A673 (cell line): ENCODE measurements around the gene PJA1. TPM values are rescaled to one million over a fixed set of nuclear protein-coding genes. Genes with fewer than 3 reads are reported as not detected.

Experiments used
- BruUV-seq: library from RNA; stranded (reverse); fragments of 400-500 nt; replicated peaks from 2 replicates; lab custom pipeline; 2021; lab: Mats Ljungman, UMichigan
- CTCF ChIA-PET: fragments of 300-600 bp; sonication (Branson Sonifier 250); formaldehyde crosslinking; loops from one replicate; lab custom pipeline; 2022; ENCODE audit warnings: antibody characterized with exemption; lab: Charles Lee
- POLR2A ChIA-PET: fragments of 300-600 bp; sonication (Branson Sonifier 250); formaldehyde crosslinking; loops from one replicate; lab custom pipeline; 2022; ENCODE audit warnings: antibody characterized with exemption; ENCODE audit not compliant: low non-redundant PET; lab: Charles Lee
- DNase-seq: peaks from one replicate; pipeline ENCODE4 v3.0.0-alpha.2; 2015; ENCODE audit warnings: low spot score
- H3K27ac ChIP-seq: fragments of 200-600 bp; sonication (generic); 2 replicates; pipeline ENCODE4 v1.5.1; 2016; ENCODE audit warnings: mixed run types, low read depth, mild to moderate bottlenecking, mixed read lengths, antibody characterized with exemption, low read length; ENCODE audit not compliant: poor library complexity, severe bottlenecking
- H3K27me3 ChIP-seq: fragments of 200-600 bp; sonication (generic); replicated peaks from 2 replicates; pipeline ENCODE4 v1.6.1; 2017; ENCODE audit warnings: mixed run types, low read depth, mild to moderate bottlenecking, mixed read lengths, antibody characterized with exemption, low read length; ENCODE audit not compliant: insufficient read depth, poor library complexity
- H3K36me3 ChIP-seq: fragments of 200-600 bp; sonication (generic); 2 replicates; pipeline ENCODE4 v1.6.1; 2016; ENCODE audit warnings: mixed run types, mild to moderate bottlenecking, mixed read lengths, antibody characterized with exemption, low read length; ENCODE audit not compliant: insufficient read depth, poor library complexity, severe bottlenecking
- H3K4me1 ChIP-seq: fragments of 200-600 bp; sonication (generic); 2 replicates; pipeline ENCODE4 v1.6.1; 2017; ENCODE audit warnings: mixed run types, mild to moderate bottlenecking, mixed read lengths, antibody characterized with exemption, low read length; ENCODE audit not compliant: insufficient read depth, poor library complexity, severe bottlenecking
- H3K4me3 ChIP-seq: fragments of 200-600 bp; sonication (generic); 2 replicates; pipeline ENCODE4 v1.5.1; 2016; ENCODE audit warnings: low read depth, mixed run types, mild to moderate bottlenecking, mixed read lengths, low read length; ENCODE audit not compliant: poor library complexity, severe bottlenecking
- H3K9me3 ChIP-seq: fragments of 200-600 bp; sonication (generic); 2 replicates; pipeline ENCODE4 v1.6.1; 2016; ENCODE audit warnings: mixed run types, low read depth, mild to moderate bottlenecking, mixed read lengths, antibody characterized with exemption, low read length; ENCODE audit not compliant: poor library complexity, severe bottlenecking
- EZH2 ChIP-seq: fragments of 200-600 bp; sonication (generic); IDR thresholded peaks from 2 replicates; pipeline ENCODE4 v1.6.1; 2017; ENCODE audit warnings: borderline replicate concordance, low read depth, mild to moderate bottlenecking, mixed read lengths, antibody characterized with exemption, low read length; ENCODE audit not compliant: poor library complexity, severe bottlenecking
- intact Hi-C: fragments of 100-400 bp; cut with micrococcal nuclease; formaldehyde crosslinking; loops from one replicate; pipeline ENCODE4 v1.10.0; 2022; ENCODE audit not compliant: unreplicated experiment
- total RNA-seq: library from RNA; stranded (reverse); gene quantifications from 2 replicates; pipeline ENCODE4 v1.2.3, GENCODE V29; 2021
- TF ChIP-seq, protein P1 (sequence below): fragments of 300-800, 200-600 bp; sonication (generic); conservative IDR thresholded peaks from 2 replicates; pipeline ENCODE4 v1.5.1; 2017; ENCODE audit warnings: low read depth, mild to moderate bottlenecking, antibody characterized with exemption, low read length, moderate library complexity, mixed read lengths

The PJA1 gene
- total RNA-seq, 1 experiment from 2014 or later = 36.0 TPM

GRCh38 chrX:69152417-69152841, 12.8 kb downstream of the PJA1 start:
- POLR2A ChIA-PET = no interaction called here
- Histone ChIP-seq H3K27me3 (no peaks in the 10 kb centered on the region), H3K9me3 (no peaks in the 10 kb centered on the region), H3K4me1 (no peaks in the 10 kb centered on the region), H3K27ac (no peak overlapping the region), H3K4me3 (no peak overlapping the region), H3K36me3 (no peaks in the 10 kb centered on the region)
- peak; percentile 75 for DNase-seq
- CTCF ChIA-PET = no interaction called here
- TF ChIP-seq, protein P1, sequence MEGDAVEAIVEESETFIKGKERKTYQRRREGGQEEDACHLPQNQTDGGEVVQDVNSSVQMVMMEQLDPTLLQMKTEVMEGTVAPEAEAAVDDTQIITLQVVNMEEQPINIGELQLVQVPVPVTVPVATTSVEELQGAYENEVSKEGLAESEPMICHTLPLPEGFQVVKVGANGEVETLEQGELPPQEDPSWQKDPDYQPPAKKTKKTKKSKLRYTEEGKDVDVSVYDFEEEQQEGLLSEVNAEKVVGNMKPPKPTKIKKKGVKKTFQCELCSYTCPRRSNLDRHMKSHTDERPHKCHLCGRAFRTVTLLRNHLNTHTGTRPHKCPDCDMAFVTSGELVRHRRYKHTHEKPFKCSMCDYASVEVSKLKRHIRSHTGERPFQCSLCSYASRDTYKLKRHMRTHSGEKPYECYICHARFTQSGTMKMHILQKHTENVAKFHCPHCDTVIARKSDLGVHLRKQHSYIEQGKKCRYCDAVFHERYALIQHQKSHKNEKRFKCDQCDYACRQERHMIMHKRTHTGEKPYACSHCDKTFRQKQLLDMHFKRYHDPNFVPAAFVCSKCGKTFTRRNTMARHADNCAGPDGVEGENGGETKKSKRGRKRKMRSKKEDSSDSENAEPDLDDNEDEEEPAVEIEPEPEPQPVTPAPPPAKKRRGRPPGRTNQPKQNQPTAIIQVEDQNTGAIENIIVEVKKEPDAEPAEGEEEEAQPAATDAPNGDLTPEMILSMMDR = no peak
- no peak for TF ChIP-seq EZH2
- BruUV-seq = no TSS peak
- intact Hi-C loops = loop anchor here (10.0 kb wide), 1 partner anchor 132 kb away; no protein-coding TSS in a partner anchor

DNA sequence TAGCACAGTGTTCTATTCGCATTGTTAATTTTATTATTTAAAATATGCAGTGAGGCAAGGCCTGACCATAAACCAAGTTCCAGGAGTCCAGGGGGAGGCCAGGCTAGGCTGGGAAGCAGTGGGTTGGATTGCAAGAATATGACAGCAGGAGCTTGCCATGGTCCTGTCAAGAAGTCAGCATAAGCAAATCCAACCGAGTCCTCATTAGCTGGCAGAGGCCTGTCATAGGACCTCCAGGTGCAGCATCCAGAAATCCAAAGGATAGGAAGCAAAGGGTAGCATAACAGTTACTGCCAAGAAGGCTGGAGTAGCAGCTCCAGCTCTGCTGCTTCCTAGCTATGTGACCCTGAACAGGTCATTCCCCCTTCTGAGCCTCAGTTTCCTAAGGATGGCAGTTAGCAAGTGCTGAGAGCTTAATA, 13.4 kb downstream of the PJA1 start:
- POLR2A ChIA-PET = no interaction called here
- CTCF ChIA-PET = interaction anchor here (0.6 kb wide), 1 partner anchor 320 kb away, joined by 5 read pairs; no protein-coding TSS in a partner anchor
- Histone ChIP-seq H3K27me3 (no peaks in the 10 kb centered on the region), H3K4me3 (no peak overlapping the region), H3K9me3 (no peaks in the 10 kb centered on the region), H3K4me1 (no peaks in the 10 kb centered on the region), H3K36me3 (no peaks in the 10 kb centered on the region), H3K27ac (no peak overlapping the region)
- BruUV-seq = no TSS peak
- no peak for TF ChIP-seq EZH2
- TF ChIP-seq, protein P1 = no peak
- DNase-seq = no peak
- intact Hi-C loops = loop anchor here (10.0 kb wide), 1 partner anchor 133 kb away; no protein-coding TSS in a partner anchor

DNA sequence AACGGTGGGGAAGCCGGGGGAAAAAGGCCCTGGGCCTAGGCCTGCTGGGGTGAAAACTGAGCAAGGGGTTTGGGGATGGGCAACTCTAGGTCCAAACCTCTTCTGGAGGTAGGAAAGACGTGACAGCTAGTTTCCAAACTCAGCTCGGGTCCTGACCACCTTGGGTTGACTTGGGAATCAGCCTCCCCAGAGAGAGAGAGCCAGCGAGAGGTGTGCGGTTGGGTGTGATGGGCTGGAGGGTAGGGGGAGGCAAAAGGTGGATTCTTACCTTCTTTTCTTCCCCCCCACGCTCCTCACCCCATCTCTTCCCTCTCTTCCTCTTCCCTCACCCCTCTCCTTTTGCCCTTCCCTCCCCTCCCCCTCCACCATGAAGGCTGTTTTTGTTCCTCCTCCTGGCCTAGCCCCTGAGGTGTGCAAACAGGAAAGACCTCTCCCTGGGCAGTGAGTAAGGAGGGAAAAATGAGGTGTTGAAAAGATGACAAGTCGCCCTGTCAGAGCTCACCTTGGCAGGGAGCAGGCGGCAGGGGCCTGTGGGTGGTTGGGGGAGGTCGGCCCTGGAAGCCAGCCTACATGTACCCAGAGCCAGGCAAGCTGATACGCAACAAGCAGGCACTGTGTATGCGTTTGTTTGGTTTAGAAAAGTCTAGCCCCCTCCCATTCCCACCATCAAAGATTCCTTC, 14.8 kb downstream of the PJA1 start:
- CTCF ChIA-PET = no interaction called here
- POLR2A ChIA-PET = no interaction called here
- Histone ChIP-seq H3K36me3 (no peaks in the 10 kb centered on the region), H3K4me1 (no peaks in the 10 kb centered on the region), H3K27ac (no peak overlapping the region), H3K27me3 (no peaks in the 10 kb centered on the region), H3K4me3 (no peak overlapping the region), H3K9me3 (no peaks in the 10 kb centered on the region)
- no peak for DNase-seq
- intact Hi-C loops = loop anchor here (10.0 kb wide), 1 partner anchor 134 kb away; no protein-coding TSS in a partner anchor
- BruUV-seq = no TSS peak
- TF ChIP-seq EZH2 = no peak
- TF ChIP-seq, protein P1 = no peak
